Calu3 (cell line): ENCODE data around the gene DMRTA2. TPM values are rescaled to one million over a fixed set of nuclear protein-coding genes. Genes with fewer than 3 reads are reported as not detected.

Source experiments
- BruUV-seq: library from RNA; stranded (reverse); fragments of 400-500 nt; replicated peaks from 2 replicates; lab custom pipeline; 2021; lab: Mats Ljungman, UMichigan
- CTCF ChIA-PET: fragments of 300-600 bp; sonication (Branson Sonifier 250); formaldehyde crosslinking; loops from one replicate; lab custom pipeline; 2022; ENCODE audit warnings: antibody characterized with exemption; lab: Charles Lee
- DNase-seq: peaks from one replicate; pipeline ENCODE4 v3.0.0; 2022
- H3K27ac Mint-ChIP-seq: one replicate; pipeline ENCODE4 v1.8.0; 2022; ENCODE audit warnings: mixed read lengths; ENCODE audit not compliant: unreplicated experiment
- H3K27me3 Mint-ChIP-seq: one replicate; pipeline ENCODE4 v1.8.0; 2022; ENCODE audit warnings: mixed read lengths; ENCODE audit not compliant: unreplicated experiment
- H3K36me3 Mint-ChIP-seq: one replicate; pipeline ENCODE4 v1.8.0; 2022; ENCODE audit warnings: mild to moderate bottlenecking, moderate library complexity, mixed read lengths; ENCODE audit not compliant: insufficient read depth, unreplicated experiment
- H3K4me1 Mint-ChIP-seq: one replicate; pipeline ENCODE4 v1.8.0; 2022; ENCODE audit warnings: mild to moderate bottlenecking, low read depth, mixed read lengths; ENCODE audit not compliant: unreplicated experiment
- H3K4me3 Mint-ChIP-seq: one replicate; pipeline ENCODE4 v1.8.0; 2022; ENCODE audit warnings: mild to moderate bottlenecking, low read depth, moderate library complexity, mixed read lengths; ENCODE audit not compliant: unreplicated experiment
- H3K9me3 Mint-ChIP-seq: one replicate; pipeline ENCODE4 v1.8.0; 2022; ENCODE audit warnings: low read depth, mixed read lengths; ENCODE audit not compliant: unreplicated experiment
- intact Hi-C: fragments of 100-400 bp; cut with micrococcal nuclease; formaldehyde crosslinking; loops from one replicate; pipeline ENCODE4 v1.10.0; 2022; ENCODE audit not compliant: unreplicated experiment
- total RNA-seq: library from RNA; stranded (reverse); gene quantifications from 2 replicates; pipeline ENCODE4 v1.2.3, GENCODE V29; 2022
- TF ChIP-seq, protein P1 (sequence below): fragments of 200-600 bp; IDR thresholded peaks from one replicate; pipeline ENCODE4 v1.8.0; 2022; ENCODE audit warnings: antibody characterized with exemption; ENCODE audit not compliant: unreplicated experiment

Gene DMRTA2
- total RNA-seq, 1 experiment from 2014 or later = 0.19 TPM

DNA sequence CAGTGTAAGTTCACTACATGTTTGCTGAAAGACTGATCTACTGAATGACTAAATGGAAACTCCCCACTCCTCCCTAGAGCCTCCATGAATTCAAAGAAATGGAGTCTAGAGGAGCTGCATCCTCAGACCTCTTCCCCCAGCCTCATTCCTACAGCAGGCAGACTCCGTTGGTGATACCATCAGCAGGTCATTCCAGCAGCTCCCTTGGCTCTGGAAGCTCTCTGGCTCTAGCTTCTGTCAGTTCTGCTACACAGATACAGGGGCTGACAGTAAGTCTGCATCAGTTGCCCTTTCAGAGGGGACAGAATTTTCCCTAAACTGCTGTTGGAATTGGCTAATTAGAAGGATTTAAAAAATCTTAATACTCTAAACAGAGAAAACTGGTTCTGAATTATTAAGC lies 31.7 kb upstream of the DMRTA2 start:
- TF ChIP-seq, protein P1, sequence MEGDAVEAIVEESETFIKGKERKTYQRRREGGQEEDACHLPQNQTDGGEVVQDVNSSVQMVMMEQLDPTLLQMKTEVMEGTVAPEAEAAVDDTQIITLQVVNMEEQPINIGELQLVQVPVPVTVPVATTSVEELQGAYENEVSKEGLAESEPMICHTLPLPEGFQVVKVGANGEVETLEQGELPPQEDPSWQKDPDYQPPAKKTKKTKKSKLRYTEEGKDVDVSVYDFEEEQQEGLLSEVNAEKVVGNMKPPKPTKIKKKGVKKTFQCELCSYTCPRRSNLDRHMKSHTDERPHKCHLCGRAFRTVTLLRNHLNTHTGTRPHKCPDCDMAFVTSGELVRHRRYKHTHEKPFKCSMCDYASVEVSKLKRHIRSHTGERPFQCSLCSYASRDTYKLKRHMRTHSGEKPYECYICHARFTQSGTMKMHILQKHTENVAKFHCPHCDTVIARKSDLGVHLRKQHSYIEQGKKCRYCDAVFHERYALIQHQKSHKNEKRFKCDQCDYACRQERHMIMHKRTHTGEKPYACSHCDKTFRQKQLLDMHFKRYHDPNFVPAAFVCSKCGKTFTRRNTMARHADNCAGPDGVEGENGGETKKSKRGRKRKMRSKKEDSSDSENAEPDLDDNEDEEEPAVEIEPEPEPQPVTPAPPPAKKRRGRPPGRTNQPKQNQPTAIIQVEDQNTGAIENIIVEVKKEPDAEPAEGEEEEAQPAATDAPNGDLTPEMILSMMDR = no peak
- intact Hi-C loops = no loop called here
- H3K36me3 Mint-ChIP-seq = no peaks in the 10 kb centered on the region
- no peak overlapping the region for H3K27ac Mint-ChIP-seq
- no peaks in the 10 kb centered on the region for H3K27me3 Mint-ChIP-seq
- no peaks in the 10 kb centered on the region for H3K9me3 Mint-ChIP-seq
- peaks cover 9% of the 10 kb centered on the region for H3K4me1 Mint-ChIP-seq
- no TSS peak for BruUV-seq
- no peak for DNase-seq
- CTCF ChIA-PET = no interaction called here
- H3K4me3 Mint-ChIP-seq = no peak overlapping the region

DNA sequence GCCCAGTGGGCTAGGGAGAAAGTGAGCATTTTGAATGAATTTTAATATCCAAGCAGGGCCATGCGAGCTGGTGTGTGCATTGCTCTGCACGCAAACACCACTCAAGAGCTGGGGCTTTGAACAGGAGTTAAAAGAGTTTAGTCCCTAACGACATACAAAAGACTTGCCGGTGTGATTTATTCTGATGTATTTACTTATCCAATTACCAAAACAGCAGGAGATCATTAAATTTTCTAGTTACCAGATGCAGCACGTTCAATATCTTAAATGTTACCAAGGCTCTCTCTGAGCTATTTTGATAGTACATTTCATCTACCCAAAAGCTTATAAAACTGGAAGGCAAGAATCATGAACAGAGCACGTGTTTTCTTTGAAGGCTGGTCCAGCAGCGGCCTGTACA lies 30.0 kb upstream of the DMRTA2 start:
- Mint-ChIP-seq H3K4me3 (no peak overlapping the region), H3K9me3 (no peaks in the 10 kb centered on the region), H3K27me3 (no peaks in the 10 kb centered on the region), H3K27ac (no peak overlapping the region), H3K36me3 (no peaks in the 10 kb centered on the region), H3K4me1 (peaks cover 9% of the 10 kb centered on the region)
- DNase-seq = no peak
- BruUV-seq = no TSS peak
- TF ChIP-seq, protein P1 = no peak
- CTCF ChIA-PET = no interaction called here
- intact Hi-C loops = no loop called here

DNA sequence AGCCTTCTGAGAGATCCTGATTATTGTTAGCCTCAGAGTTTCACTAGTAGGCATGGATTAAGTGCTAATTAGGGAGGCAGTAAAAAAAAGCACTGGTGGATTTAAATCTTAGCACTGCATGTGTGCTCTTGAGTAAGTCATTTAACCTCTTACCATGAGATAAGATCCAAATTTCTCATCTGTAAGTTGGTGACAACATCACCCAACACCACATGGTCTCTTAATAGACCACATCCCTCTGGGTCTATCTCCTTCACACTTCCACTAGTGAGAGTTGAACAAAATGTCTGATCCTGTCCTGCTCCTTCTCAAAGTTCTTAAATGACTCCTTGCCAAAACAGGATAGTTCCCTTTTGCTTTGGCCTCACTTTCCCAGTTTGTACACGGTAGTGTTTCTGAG lies 29.5 kb upstream of the DMRTA2 start:
- Mint-ChIP-seq H3K27ac (no peak overlapping the region), H3K4me3 (no peak overlapping the region), H3K36me3 (no peaks in the 10 kb centered on the region), H3K4me1 (peaks cover 9% of the 10 kb centered on the region), H3K27me3 (no peaks in the 10 kb centered on the region), H3K9me3 (no peaks in the 10 kb centered on the region)
- intact Hi-C loops = no loop called here
- CTCF ChIA-PET = interaction anchor here (0.6 kb wide), 1 partner anchor 16 kb away, joined by 3 read pairs; no protein-coding TSS in a partner anchor
- BruUV-seq = no TSS peak
- TF ChIP-seq, protein P1 = no peak
- no peak for DNase-seq

DNA sequence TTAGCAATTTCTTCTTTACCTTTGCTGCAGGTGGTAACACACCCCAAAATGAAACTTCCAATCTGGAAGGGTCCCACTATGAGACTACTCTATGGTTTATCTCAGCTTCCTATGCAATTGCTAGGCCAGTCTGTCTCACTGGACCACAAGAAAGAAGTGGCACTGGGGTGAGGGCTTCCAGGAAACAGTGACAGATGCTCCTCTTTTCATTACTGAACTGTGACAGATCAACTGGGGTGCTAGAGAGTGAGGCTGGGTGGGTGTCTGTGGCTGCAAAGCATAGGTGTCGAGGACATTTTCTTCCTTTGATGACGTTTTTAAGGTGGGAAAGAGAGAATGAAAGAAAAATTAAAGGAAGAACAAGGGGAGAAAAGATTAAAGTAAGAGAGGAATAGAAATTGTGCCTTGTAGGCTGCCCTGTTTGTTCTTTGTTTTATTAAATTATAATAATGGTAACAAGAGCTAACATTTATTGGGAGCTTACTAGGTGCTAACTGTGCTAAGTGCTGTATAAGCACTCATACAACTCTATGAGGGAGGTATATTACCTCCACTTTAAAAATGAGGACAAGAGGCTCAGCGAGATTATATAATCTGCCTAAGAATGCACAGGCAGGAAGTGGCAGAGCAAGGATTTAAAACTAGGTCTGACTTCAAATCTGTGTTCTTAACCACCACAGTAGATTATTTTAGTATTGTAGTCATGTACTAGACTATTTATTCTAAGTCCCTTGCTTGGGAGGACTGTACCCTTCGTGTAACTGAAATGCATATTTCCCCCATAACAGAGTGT lies 27.8 kb upstream of the DMRTA2 start:
- Mint-ChIP-seq H3K4me3 (no peak overlapping the region), H3K27me3 (no peaks in the 10 kb centered on the region), H3K27ac (no peak overlapping the region), H3K9me3 (no peaks in the 10 kb centered on the region), H3K36me3 (no peaks in the 10 kb centered on the region), H3K4me1 (peaks cover 9% of the 10 kb centered on the region)
- DNase-seq = no peak
- intact Hi-C loops = no loop called here
- CTCF ChIA-PET = no interaction called here
- TF ChIP-seq, protein P1 = no peak
- no TSS peak for BruUV-seq
